Neuronal stem cell (in vitro differentiated cells): ENCODE measurements around the gene AQP2.

Experiments
- DNase-seq: peaks from one replicate; pipeline ENCODE4 v3.0.0-alpha.2; 2013; ENCODE audit warnings: low spot score
- H2AFZ ChIP-seq: one replicate; pipeline ENCODE4 v1.6.1; 2013; ENCODE audit warnings: mild to moderate bottlenecking, low read length, inconsistent platforms
- H2AK5ac ChIP-seq: 2 replicates; pipeline ENCODE4 v1.6.1; 2013; ENCODE audit warnings: low read depth, mild to moderate bottlenecking, inconsistent platforms, low read length, moderate library complexity, mixed read lengths
- H2BK120ac ChIP-seq: 2 replicates; pipeline ENCODE4 v1.6.1; 2013; ENCODE audit warnings: low read depth, mild to moderate bottlenecking, inconsistent platforms, low read length, moderate library complexity, mixed read lengths
- H2BK12ac ChIP-seq: one replicate; pipeline ENCODE4 v1.6.1; 2013; ENCODE audit warnings: low read length, inconsistent platforms
- H2BK15ac ChIP-seq: 2 replicates; pipeline ENCODE4 v1.6.1; 2013; ENCODE audit warnings: mild to moderate bottlenecking, low read length, inconsistent platforms, mixed read lengths
- H2BK5ac ChIP-seq: one replicate; pipeline ENCODE4 v1.6.1; 2013; ENCODE audit warnings: inconsistent platforms, mild to moderate bottlenecking, low read length, moderate library complexity
- H3K14ac ChIP-seq: one replicate; pipeline ENCODE4 v1.6.1; 2013; ENCODE audit warnings: low read length, inconsistent platforms
- H3K18ac ChIP-seq: 2 replicates; pipeline ENCODE4 v1.6.1; 2013; ENCODE audit warnings: low read length, inconsistent platforms
- H3K23ac ChIP-seq: 2 replicates; pipeline ENCODE4 v1.6.1; 2013; ENCODE audit warnings: low read depth, mild to moderate bottlenecking, mixed read lengths, low read length, inconsistent platforms; ENCODE audit not compliant: poor library complexity
- H3K27ac ChIP-seq: replicated peaks from 3 replicates; pipeline ENCODE4 v1.5.1; 2013; ENCODE audit warnings: low read length, inconsistent platforms
- H3K27me3 ChIP-seq, 3 experiments: 2 replicates each; pipeline ENCODE4 v1.6.1; 2013; ENCODE audit warnings: low read length in 3 of 3, mild to moderate bottlenecking in 2 of 3, inconsistent platforms in 1 of 3, low read depth in 1 of 3, mixed read lengths in 1 of 3, moderate library complexity in 1 of 3; ENCODE audit not compliant: control insufficient read depth in 3 of 3, insufficient read depth in 3 of 3
- H3K36me3 ChIP-seq, 2 donors: replicated peaks in 1 of 2; 2 replicates each; pipeline ENCODE4 v1.6.1; 2013; ENCODE audit warnings: low read length in 2 of 2; ENCODE audit not compliant: control insufficient read depth in 2 of 2, insufficient read depth in 2 of 2
- H3K4ac ChIP-seq: 2 replicates; pipeline ENCODE4 v1.6.1; 2013; ENCODE audit warnings: inconsistent platforms, mild to moderate bottlenecking, low read length, moderate library complexity
- H3K4me1 ChIP-seq, 2 donors: 1 replicate in 1 of 2; 2 replicates in 1 of 2; pipeline ENCODE4 v1.6.1; 2013; ENCODE audit warnings: low read length in 2 of 2, low read depth in 1 of 2; ENCODE audit not compliant: control insufficient read depth in 2 of 2, insufficient read depth in 1 of 2
- H3K4me2 ChIP-seq: one replicate; pipeline ENCODE4 v1.6.1; 2013; ENCODE audit warnings: mild to moderate bottlenecking, low read length, inconsistent platforms; ENCODE audit not compliant: insufficient read depth, poor library complexity, severe bottlenecking
- H3K4me3 ChIP-seq, 2 donors: 2 replicates each; pipeline ENCODE4 v1.5.1; 2013; ENCODE audit warnings: low read length in 2 of 2, mild to moderate bottlenecking in 2 of 2, inconsistent platforms in 1 of 2, moderate library complexity in 1 of 2
- H3K79me1 ChIP-seq: one replicate; pipeline ENCODE4 v1.6.1; 2013; ENCODE audit warnings: low read depth, mild to moderate bottlenecking, inconsistent platforms, low read length, moderate library complexity
- H3K9ac ChIP-seq: one replicate; pipeline ENCODE4 v1.6.1; 2013; ENCODE audit warnings: mild to moderate bottlenecking, low read depth, low read length, inconsistent platforms; ENCODE audit not compliant: poor library complexity
- H3K9me3 ChIP-seq, 2 donors: replicated peaks in 1 of 2; 2 replicates each; pipeline versions ENCODE3 to v1.6.1; 2013; ENCODE audit warnings: low read length in 2 of 2, mild to moderate bottlenecking in 2 of 2, inconsistent platforms in 1 of 2, low read depth in 1 of 2, mixed read lengths in 1 of 2, moderate library complexity in 1 of 2; ENCODE audit not compliant: control insufficient read depth in 2 of 2, insufficient read depth in 1 of 2
- H4K8ac ChIP-seq: one replicate; pipeline ENCODE4 v1.6.1; 2013; ENCODE audit warnings: low read depth, mild to moderate bottlenecking, inconsistent platforms, low read length, moderate library complexity
- H4K91ac ChIP-seq: one replicate; pipeline ENCODE4 v1.6.1; 2013; ENCODE audit warnings: low read length, low read depth, mild to moderate bottlenecking, inconsistent platforms; ENCODE audit not compliant: poor library complexity
- WGBS, 2 donors: extraction: QIAGEN DNeasy Blood & Tissue Kit; methylation state at CpG; one replicate each; pipeline ENCODE4 v1.1.7; 2013; ENCODE audit warnings: missing lambda C conversion rate in 2 of 2, mixed read lengths in 1 of 2; ENCODE audit not compliant: insufficient read length in 2 of 2, insufficient replicate concordance in 1 of 2; ENCODE audit errors: extremely low coverage in 2 of 2; 5-methylcytosine and 5-hydroxymethylcytosine counted together

Gene AQP2

GRCh38 chr12:49943625-49943960, 6.9 kb upstream of the AQP2 start:
- no peak for DNase-seq
- no CpG with 5 or more reads among the region's 1 CpG for WGBS, 2 donors
- Histone ChIP-seq H2BK15ac (peak overlapping the region; percentile 45), H3K4me2 (no peak overlapping the region), H3K9ac (no peak overlapping the region), H3K27ac (no peak overlapping the region), H3K27me3 (peaks cover 0 to 76% (median 5%) of the 10 kb centered on the region in 3 experiments), H3K36me3 (no peaks in the 10 kb centered on the region), H3K79me1 (no peaks in the 10 kb centered on the region), H2BK12ac (peak overlapping the region; percentile 26), H4K91ac (no peak overlapping the region), H3K23ac (no peak overlapping the region), H2BK5ac (no peak overlapping the region), H4K8ac (no peak overlapping the region), H2BK120ac (no peak overlapping the region), H3K14ac (no peak overlapping the region), H3K9me3 (no peaks in the 10 kb centered on the region), H3K18ac (no peak overlapping the region), H2AFZ (no peak overlapping the region), H3K4me1 (peaks cover 2% of the 10 kb centered on the region in 2 donors), H3K4ac (no peak overlapping the region), H2AK5ac (peak overlapping the region; percentile 67), H3K4me3 (no peak overlapping the region)

- Histone ChIP-seq H2BK5ac (no peak overlapping the region), H3K14ac (no peak overlapping the region), H4K91ac (no peak overlapping the region), H3K79me1 (no peaks in the 10 kb centered on the region), H3K18ac (no peak overlapping the region), H3K27ac (no peak overlapping the region), H2AFZ (no peak overlapping the region), H2BK12ac (no peak overlapping the region), H3K4ac (no peak overlapping the region), H3K4me2 (no peak overlapping the region), H3K9me3 (no peaks in the 10 kb centered on the region), H3K36me3 (no peaks in the 10 kb centered on the region), H3K4me3 (no peak overlapping the region), H3K4me1 (peaks cover 2% of the 10 kb centered on the region in 2 donors), H2BK120ac (no peak overlapping the region), H3K9ac (no peak overlapping the region), H2AK5ac (no peak overlapping the region), H4K8ac (no peak overlapping the region), H2BK15ac (no peak overlapping the region), H3K27me3 (peaks cover 0 to 76% (median 5%) of the 10 kb centered on the region in 3 experiments), H3K23ac (no peak overlapping the region)
- DNase-seq = no peak
- no CpG with 5 or more reads among the region's 5 CpGs for WGBS, 2 donors
Observed at GRCh38 chr12:49944046-49944445, 6.5 kb upstream of the AQP2 start.

GRCh38 chr12:49944718-49945117, 5.8 kb upstream of the AQP2 start:
- H3K4me1 ChIP-seq = peaks cover 2% of the 10 kb centered on the region in 2 donors
- H3K4me2 ChIP-seq = no peak overlapping the region
- H3K79me1 ChIP-seq = no peaks in the 10 kb centered on the region
- H3K4ac ChIP-seq = no peak overlapping the region
- H2AFZ ChIP-seq = no peak overlapping the region
- no peak overlapping the region for H3K14ac ChIP-seq
- no peak overlapping the region for H3K9ac ChIP-seq
- H3K4me3 ChIP-seq = no peak overlapping the region
- H3K9me3 ChIP-seq = no peaks in the 10 kb centered on the region
- H2AK5ac ChIP-seq = no peak overlapping the region
- no peak for DNase-seq
- H4K8ac ChIP-seq = no peak overlapping the region
- peak overlapping the region; percentile 14 for H2BK15ac ChIP-seq
- H2BK12ac ChIP-seq = no peak overlapping the region
- no peak overlapping the region for H3K23ac ChIP-seq
- H4K91ac ChIP-seq = no peak overlapping the region
- no peak overlapping the region for H2BK5ac ChIP-seq
- H3K27ac ChIP-seq = no peak overlapping the region
- H3K36me3 ChIP-seq = no peaks in the 10 kb centered on the region
- no peak overlapping the region for H3K18ac ChIP-seq
- no CpG with 5 or more reads among the region's 3 CpGs for WGBS, 2 donors
- no peak overlapping the region for H2BK120ac ChIP-seq
- H3K27me3 ChIP-seq = peaks cover 0 to 78% (median 5%) of the 10 kb centered on the region in 3 experiments

- no peak overlapping the region for H2BK12ac ChIP-seq
- no peak overlapping the region for H2BK5ac ChIP-seq
- H3K4me2 ChIP-seq = peak overlapping the region; percentile 58
- no peak overlapping the region for H3K27ac ChIP-seq
- peak; percentile 73 for DNase-seq
- no peak overlapping the region for H3K4ac ChIP-seq
- H3K18ac ChIP-seq = peak overlapping the region; percentile 5
- WGBS, 2 donors = no CpG with 5 or more reads among the region's 28 CpGs
- no peaks in the 10 kb centered on the region for H3K9me3 ChIP-seq
- H4K8ac ChIP-seq = no peak overlapping the region
- H4K91ac ChIP-seq = no peak overlapping the region
- H2AK5ac ChIP-seq = no peak overlapping the region
- H2AFZ ChIP-seq = peak overlapping the region; percentile 86
- H3K4me3 ChIP-seq = peak overlapping the region; percentile 33 to 73
- no peak overlapping the region for H3K14ac ChIP-seq
- peaks cover 2 to 4% of the 10 kb centered on the region in 2 donors for H3K4me1 ChIP-seq
- H2BK120ac ChIP-seq = no peak overlapping the region
- no peak overlapping the region for H3K9ac ChIP-seq
- no peak overlapping the region for H3K23ac ChIP-seq
- H2BK15ac ChIP-seq = no peak overlapping the region
- H3K79me1 ChIP-seq = no peaks in the 10 kb centered on the region
- no peaks in the 10 kb centered on the region for H3K36me3 ChIP-seq
- H3K27me3 ChIP-seq = peaks cover 0 to 76% (median 5%) of the 10 kb centered on the region in 3 experiments
Observed at GRCh38 chr12:49945394-49946080, 5.0 kb upstream of the AQP2 start.
